Natural killer cell (primary cell): ENCODE data around the gene PRKCD. TPM values are rescaled to one million over a fixed set of nuclear protein-coding genes. Genes with fewer than 3 reads are reported as not detected.

Experiments
- ATAC-seq, 3 donors: fragments of 150-1000 bp in 2 of 3; fragments of 200-7000 bp in 1 of 3; cut with Tn5 transposase; 1 replicate in 1 of 3; 2 replicates in 2 of 3; pipeline ENCODE4 v1.10.0; 2021; ENCODE audit warnings: mild to moderate bottlenecking in 2 of 3, moderate library complexity in 2 of 3
- DNase-seq, 2 donors: peaks; one replicate each; pipeline versions ENCODE4 v3.0.0 to v3.0.0-alpha.2; 2013 to 2021; ENCODE audit warnings: mixed read lengths in 1 of 2
- H3K27ac ChIP-seq: one replicate; pipeline ENCODE4 v1.5.1; 2013; ENCODE audit warnings: mild to moderate bottlenecking, low read length
- H3K27me3 ChIP-seq: one replicate; pipeline ENCODE4 v1.6.1; 2013; ENCODE audit warnings: low read length; ENCODE audit not compliant: control insufficient read depth, insufficient read depth
- H3K36me3 ChIP-seq: one replicate; pipeline ENCODE4 v1.6.1; 2013; ENCODE audit warnings: low read length; ENCODE audit not compliant: control insufficient read depth, insufficient read depth
- H3K4me1 ChIP-seq: one replicate; pipeline ENCODE4 v1.6.1; 2013; ENCODE audit warnings: low read length; ENCODE audit not compliant: control insufficient read depth, insufficient read depth
- H3K4me3 ChIP-seq: one replicate; pipeline ENCODE4 v1.5.1; 2013; ENCODE audit warnings: low read length
- H3K9me3 ChIP-seq: one replicate; pipeline ENCODE4 v1.6.1; 2013; ENCODE audit warnings: low read length; ENCODE audit not compliant: control insufficient read depth, insufficient read depth
- H3K27ac Mint-ChIP-seq, 2 donors: one replicate each; pipeline ENCODE4 v1.8.0; 2022; ENCODE audit warnings: mild to moderate bottlenecking in 2 of 2, mixed read lengths in 2 of 2, moderate library complexity in 1 of 2
- H3K27me3 Mint-ChIP-seq, 2 donors: one replicate each; pipeline ENCODE4 v1.8.0; 2022; ENCODE audit warnings: low read depth in 2 of 2, mixed read lengths in 2 of 2
- H3K36me3 Mint-ChIP-seq: one replicate; pipeline ENCODE4 v1.8.0; 2022; ENCODE audit warnings: mixed read lengths
- H3K4me1 Mint-ChIP-seq, 2 donors: one replicate each; pipeline ENCODE4 v1.8.0; 2022; ENCODE audit warnings: mixed read lengths in 2 of 2
- H3K4me3 Mint-ChIP-seq: one replicate; pipeline ENCODE4 v1.8.0; 2022; ENCODE audit warnings: mild to moderate bottlenecking, moderate library complexity, mixed read lengths
- H3K9me3 Mint-ChIP-seq, 2 donors: one replicate each; pipeline ENCODE4 v1.8.0; 2022; ENCODE audit warnings: mixed read lengths in 2 of 2
- WGBS: methylation state at CpG from one replicate; pipeline ENCODE4 v1.1.7; 2013; ENCODE audit warnings: missing lambda C conversion rate; ENCODE audit not compliant: insufficient coverage; 5-methylcytosine and 5-hydroxymethylcytosine counted together
- intact Hi-C: fragments of 100-400 bp; cut with micrococcal nuclease; formaldehyde crosslinking; loops from one replicate; pipeline ENCODE4 v1.14.2; 2022
- total RNA-seq, 4 donors: library from RNA; stranded (reverse); fragments of 120-200 nt in 1 of 4; gene quantifications; one replicate each; pipeline versions ENCODE4 v1.2.3 to v1.2.4, GENCODE V29; 2013 to 2022
- TF ChIP-seq, protein P1 (sequence below): fragments of 200-600 bp; IDR thresholded peaks from one replicate; pipeline ENCODE4 v1.8.0; 2022; ENCODE audit warnings: antibody characterized with exemption

Gene PRKCD
- total RNA-seq, 3 donors from 2014 or later (not counting 1 experiment from before 2014, with no cell fraction given) = 31.7 to 60.0 (median 36.3) TPM

DNA sequence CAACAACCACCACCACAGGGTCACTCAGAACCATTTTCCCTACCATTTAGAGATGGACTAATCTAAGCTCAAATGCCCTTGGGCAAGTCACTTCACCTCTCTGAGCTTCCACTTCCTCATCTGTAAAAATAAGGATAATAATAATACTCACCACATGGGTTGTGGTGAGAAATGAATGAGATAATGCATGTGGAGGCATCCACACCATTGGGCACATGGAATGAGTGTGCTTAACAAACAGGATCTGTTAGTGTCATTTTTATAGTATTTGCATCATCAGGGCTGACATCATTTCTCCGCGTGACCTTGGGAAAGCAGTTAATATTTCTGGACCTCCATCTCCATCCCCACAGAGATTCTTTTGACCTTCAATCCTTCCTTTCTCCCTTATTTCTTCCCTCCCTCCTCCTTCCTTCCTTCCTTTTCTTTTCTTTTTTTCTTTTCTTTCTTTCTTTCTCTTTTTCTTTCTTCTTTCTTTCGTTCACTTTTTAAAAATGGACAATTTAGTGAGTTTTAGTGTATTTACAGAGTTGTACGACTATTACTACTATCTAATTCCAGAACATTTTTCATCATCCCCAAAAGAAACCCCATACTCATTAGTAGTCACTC lies 23.1 kb upstream of the PRKCD start:
- no peak for ATAC-seq
- no peaks in the 10 kb centered on the region for H3K4me1 Mint-ChIP-seq

GRCh38 chr3:53139906-53140846 lies 20.8 kb upstream of the PRKCD start:
- H3K27me3 ChIP-seq = no peaks in the 10 kb centered on the region
- WGBS = 69% methylated on average over 5 of the region's 6 CpGs
- H3K4me3 ChIP-seq = no peak overlapping the region
- no peak overlapping the region for H3K27ac ChIP-seq
- DNase-seq (no peak), ATAC-seq (no peak)
- intact Hi-C loops = no loop called here
- no peaks in the 10 kb centered on the region for H3K36me3 ChIP-seq
- peaks cover 6% of the 10 kb centered on the region for H3K4me1 ChIP-seq
- H3K36me3 Mint-ChIP-seq = no peaks in the 10 kb centered on the region
- H3K4me1 Mint-ChIP-seq = no peaks in the 10 kb centered on the region
- H3K4me3 Mint-ChIP-seq = no peak overlapping the region
- no peaks in the 10 kb centered on the region for H3K9me3 Mint-ChIP-seq
- no peaks in the 10 kb centered on the region for H3K27me3 Mint-ChIP-seq
- H3K27ac Mint-ChIP-seq = no peak overlapping the region
- H3K9me3 ChIP-seq = no peaks in the 10 kb centered on the region
- TF ChIP-seq, protein P1, sequence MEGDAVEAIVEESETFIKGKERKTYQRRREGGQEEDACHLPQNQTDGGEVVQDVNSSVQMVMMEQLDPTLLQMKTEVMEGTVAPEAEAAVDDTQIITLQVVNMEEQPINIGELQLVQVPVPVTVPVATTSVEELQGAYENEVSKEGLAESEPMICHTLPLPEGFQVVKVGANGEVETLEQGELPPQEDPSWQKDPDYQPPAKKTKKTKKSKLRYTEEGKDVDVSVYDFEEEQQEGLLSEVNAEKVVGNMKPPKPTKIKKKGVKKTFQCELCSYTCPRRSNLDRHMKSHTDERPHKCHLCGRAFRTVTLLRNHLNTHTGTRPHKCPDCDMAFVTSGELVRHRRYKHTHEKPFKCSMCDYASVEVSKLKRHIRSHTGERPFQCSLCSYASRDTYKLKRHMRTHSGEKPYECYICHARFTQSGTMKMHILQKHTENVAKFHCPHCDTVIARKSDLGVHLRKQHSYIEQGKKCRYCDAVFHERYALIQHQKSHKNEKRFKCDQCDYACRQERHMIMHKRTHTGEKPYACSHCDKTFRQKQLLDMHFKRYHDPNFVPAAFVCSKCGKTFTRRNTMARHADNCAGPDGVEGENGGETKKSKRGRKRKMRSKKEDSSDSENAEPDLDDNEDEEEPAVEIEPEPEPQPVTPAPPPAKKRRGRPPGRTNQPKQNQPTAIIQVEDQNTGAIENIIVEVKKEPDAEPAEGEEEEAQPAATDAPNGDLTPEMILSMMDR = no peak

More for the DNA sequence above, 23.1 kb upstream of the PRKCD start:
- DNase-seq = no peak
- Mint-ChIP-seq H3K27me3 (no peaks in the 10 kb centered on the region), H3K9me3 (no peaks in the 10 kb centered on the region), H3K27ac (no peak overlapping the region), H3K36me3 (no peaks in the 10 kb centered on the region), H3K4me3 (no peak overlapping the region)
- no peaks in the 10 kb centered on the region for H3K36me3 ChIP-seq
- intact Hi-C loops = no loop called here
- H3K27ac ChIP-seq = no peak overlapping the region
- no peaks in the 10 kb centered on the region for H3K4me1 ChIP-seq
- no peaks in the 10 kb centered on the region for H3K27me3 ChIP-seq
- no peaks in the 10 kb centered on the region for H3K9me3 ChIP-seq
- 96% methylated on average over 2 of the region's 4 CpGs for WGBS
- H3K4me3 ChIP-seq = no peak overlapping the region
- TF ChIP-seq, protein P1 = no peak

- Histone ChIP-seq H3K36me3 (no peaks in the 10 kb centered on the region), H3K27ac (no peak overlapping the region), H3K4me1 (peaks cover 6% of the 10 kb centered on the region), H3K9me3 (no peaks in the 10 kb centered on the region), H3K4me3 (no peak overlapping the region), H3K27me3 (no peaks in the 10 kb centered on the region)
- no peaks in the 10 kb centered on the region for H3K4me1 Mint-ChIP-seq
- H3K27me3 Mint-ChIP-seq = no peaks in the 10 kb centered on the region
- TF ChIP-seq, protein P1 = no peak
- no peaks in the 10 kb centered on the region for H3K9me3 Mint-ChIP-seq
- H3K4me3 Mint-ChIP-seq = no peak overlapping the region
- H3K36me3 Mint-ChIP-seq = no peaks in the 10 kb centered on the region
- intact Hi-C loops = no loop called here
- ATAC-seq = peak in 1 of 3 donors; percentile 58
- DNase-seq = no peak
- H3K27ac Mint-ChIP-seq = no peak overlapping the region
- 86% methylated on average over 6 of the region's 6 CpGs for WGBS
Observed at GRCh38 chr3:53140847-53141845, 19.9 kb upstream of the PRKCD start.
